ENCODE results near the gene FBXL16.

FBXL16 gene

GRCh38 chr16:721765-722540 is 16.4 kb upstream of the FBXL16 start:
- DNase-seq: no peak

GRCh38 chr16:720990-721764 is 15.6 kb upstream of the FBXL16 start, which contains the start of gene ANTKMT:
TSS of gene ANTKMT (plus strand) at chr16:721146. CDS start at chr16:721275, 129 bp downstream.
- DNase-seq: peak; percentile 65 to 93

GRCh38 chr16:720447-720989 is 14.9 kb upstream of the FBXL16 start:
- peak; percentile 28 to 41 for DNase-seq

DNA sequence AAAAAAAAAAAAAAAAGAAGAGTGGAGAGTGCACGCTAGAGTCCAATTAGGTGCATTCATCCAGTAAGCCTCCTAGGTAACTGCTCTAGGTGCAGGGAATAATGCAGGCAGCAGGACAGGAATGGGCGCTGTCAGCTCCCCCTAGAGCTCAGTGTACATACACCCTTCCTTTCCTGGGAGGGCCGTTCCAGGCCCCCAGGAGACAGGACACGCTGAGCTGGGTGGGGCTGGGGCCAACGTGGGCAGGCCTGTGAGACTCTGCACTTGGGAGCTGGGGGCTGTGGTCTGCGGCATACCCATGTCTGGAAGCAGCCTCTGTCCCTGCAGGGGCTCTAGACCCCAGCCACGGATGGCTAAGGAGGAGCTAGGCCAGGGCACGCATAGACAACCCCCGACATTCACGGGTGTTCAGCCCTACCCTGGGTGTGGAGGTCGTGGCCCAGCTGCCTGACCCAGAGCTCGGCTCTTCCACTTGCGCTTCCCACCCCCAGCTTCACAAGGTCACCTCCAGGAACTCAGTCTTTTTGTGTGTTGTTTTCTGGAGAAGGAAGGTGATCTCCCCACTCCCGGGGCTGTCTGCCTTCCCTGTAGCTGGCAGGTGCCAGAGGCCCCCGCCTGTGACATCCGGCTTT is 14.3 kb upstream of the FBXL16 start:
- no peak for DNase-seq

- no peak for DNase-seq
Measured at GRCh38 chr16:718922-719321, 13.3 kb upstream of the FBXL16 start.

GRCh38 chr16:718389-718788 is 12.8 kb upstream of the FBXL16 start:
- no peak for DNase-seq

- DNase-seq: no peak
Measured at GRCh38 chr16:717450-718245, 12.0 kb upstream of the FBXL16 start.

GRCh38 chr16:716768-717325 is 11.2 kb upstream of the FBXL16 start:
- DNase-seq: no peak

- no peak for DNase-seq
Measured at GRCh38 chr16:716200-716568, 10.6 kb upstream of the FBXL16 start.

GRCh38 chr16:715477-716199 is 10.0 kb upstream of the FBXL16 start:
- DNase-seq: peak in 1 of 2 experiments; percentile 48

DNA sequence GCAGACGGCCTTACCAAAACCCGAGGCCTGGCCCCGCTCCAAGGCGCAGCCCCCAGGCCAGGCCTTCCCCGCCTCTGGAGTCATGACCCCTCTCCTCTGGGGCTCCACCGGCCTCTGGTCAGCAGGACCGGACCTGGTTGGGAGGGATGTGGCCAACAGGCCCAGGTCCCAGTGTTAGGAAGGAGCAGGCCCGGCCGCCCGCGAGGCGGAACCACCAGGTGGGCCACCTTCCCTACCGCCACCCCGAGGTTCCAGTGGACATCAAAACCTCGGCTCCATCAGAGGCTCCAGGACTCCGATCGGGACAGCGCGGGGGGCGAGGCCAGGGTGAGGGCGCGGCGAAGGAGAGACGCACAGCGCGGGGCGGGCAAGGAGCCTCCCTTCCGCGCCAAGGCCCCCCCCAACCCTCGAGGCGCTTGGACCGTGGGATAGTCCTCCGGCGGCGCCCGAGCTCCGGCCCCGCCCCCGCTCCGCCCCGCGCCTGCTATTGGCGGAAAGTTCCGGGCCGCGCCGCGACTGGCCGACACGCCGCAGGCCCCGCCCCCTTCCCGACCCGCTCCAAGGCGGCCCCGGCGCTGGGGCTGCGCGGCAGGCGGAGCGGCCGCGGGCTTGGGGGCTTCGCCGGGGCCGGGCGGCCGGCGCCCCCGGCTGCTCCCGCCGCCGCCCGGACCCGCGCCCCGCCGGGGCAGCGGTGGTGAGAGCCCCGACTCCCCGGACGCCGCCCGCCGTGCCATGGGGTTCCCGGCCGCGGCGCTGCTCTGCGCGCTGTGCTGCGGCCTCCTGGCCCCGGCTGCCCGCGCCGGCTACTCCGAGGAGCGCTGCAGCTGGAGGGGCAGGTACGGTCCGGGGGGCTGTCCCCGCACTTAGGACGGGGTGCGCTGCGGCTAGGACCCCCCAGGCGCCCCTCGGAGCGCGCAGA is 9.2 kb upstream of the FBXL16 start, which contains the start of gene METRN:
Gene METRN, plus strand, starts transcription at position 561 of the 919 bp plus-strand sequence. Its CDS starts 172 bp downstream, at position 733.
- peak in 1 of 2 experiments; percentile 80 for DNase-seq

- no peak for DNase-seq
Measured at GRCh38 chr16:714079-714478, 8.5 kb upstream of the FBXL16 start.

DNA sequence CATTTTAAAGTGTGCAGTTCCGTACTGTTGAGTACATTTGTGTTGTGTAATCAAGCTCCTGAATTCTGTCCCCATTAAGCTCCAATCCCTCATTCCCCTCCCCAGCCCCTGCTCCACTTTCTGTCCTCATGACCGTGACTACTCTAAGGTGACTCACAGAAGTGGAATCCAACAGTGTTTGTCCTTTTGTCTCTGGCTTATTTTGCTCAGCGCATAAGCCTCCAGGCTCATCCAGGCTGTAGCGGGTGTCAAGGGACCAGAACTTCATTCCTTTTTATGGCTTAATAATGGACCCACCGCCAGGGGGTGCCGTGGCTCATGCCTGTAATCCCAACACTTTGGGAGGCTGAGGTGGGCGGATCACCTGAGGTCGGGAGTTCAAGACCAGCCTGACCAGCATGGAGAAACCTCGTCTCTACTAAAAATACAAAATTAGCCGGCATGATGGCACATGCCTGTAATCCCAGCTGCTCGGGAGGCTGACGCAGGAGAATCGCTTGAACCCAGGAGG is 7.2 kb upstream of the FBXL16 start:
- peak; percentile 33 to 38 for DNase-seq

DNA sequence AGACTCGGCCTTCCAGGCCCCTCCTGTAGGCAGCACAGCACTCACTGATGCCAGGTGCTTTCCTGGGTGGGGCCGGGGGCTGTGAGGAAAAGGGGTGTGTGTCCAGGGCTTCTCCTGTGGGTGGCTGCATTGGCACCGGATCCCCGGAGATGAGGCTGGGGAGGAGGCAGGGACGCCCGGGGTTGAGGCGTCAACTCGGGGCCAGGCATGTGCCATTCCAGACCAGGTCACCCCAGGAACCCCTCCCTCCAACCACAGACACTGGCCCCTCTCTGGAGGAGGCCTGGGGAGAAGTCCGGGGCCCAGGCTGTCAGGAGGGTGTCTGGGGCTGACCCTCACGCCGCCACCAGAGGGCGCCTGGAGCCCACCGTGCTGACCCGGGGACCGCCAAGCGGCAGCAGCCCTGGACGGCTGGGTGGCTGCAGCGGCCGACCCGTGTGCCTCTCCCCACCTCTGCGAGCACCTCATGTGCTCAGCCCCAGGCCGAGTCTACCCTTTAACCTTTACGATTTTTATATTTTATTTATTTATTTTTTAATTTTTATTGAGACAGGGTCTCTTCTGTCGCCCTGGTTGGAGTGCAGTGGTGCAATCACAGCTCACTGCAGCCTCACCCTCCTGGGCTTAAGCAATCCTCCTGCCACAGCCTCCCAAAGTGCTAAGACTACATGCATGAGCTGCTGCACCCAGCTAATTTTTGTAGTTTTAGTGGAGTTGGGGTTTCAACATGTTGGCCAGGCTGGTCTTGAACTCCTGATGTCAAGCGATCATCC is 6.1 kb upstream of the FBXL16 start:
- peak in 1 of 2 experiments; percentile 64 for DNase-seq

- no peak for DNase-seq
Measured at GRCh38 chr16:711084-711483, 5.5 kb upstream of the FBXL16 start.

DNA sequence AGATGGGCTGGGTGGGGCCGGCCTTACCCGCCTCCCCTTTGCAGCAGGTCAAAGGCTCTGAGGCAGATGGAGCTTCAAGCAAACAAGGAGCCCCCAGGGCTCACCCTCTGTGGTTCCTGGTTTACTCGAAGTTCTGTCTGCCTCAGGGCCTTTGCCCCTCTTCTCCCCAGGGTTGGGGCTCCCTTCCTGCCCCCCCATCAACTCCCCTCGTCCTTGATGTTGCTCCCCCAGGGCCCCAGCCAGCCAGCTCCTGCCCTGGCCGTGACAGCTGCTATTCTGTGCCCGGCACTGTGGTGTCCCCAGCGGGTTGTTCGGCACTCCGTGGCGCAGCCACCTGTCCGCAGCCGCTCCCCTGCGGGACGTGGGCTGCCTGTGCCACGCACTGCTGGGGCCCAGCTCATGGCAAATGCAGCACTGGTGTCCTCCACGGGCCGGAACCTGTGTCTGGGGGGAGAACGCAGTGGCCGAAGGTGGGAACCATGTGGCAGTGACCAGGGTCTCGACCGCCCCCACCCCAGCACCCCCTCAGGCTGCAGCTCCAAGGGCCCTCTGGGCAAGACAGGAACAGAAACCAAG is 5.0 kb upstream of the FBXL16 start:
- no peak for DNase-seq

DNA sequence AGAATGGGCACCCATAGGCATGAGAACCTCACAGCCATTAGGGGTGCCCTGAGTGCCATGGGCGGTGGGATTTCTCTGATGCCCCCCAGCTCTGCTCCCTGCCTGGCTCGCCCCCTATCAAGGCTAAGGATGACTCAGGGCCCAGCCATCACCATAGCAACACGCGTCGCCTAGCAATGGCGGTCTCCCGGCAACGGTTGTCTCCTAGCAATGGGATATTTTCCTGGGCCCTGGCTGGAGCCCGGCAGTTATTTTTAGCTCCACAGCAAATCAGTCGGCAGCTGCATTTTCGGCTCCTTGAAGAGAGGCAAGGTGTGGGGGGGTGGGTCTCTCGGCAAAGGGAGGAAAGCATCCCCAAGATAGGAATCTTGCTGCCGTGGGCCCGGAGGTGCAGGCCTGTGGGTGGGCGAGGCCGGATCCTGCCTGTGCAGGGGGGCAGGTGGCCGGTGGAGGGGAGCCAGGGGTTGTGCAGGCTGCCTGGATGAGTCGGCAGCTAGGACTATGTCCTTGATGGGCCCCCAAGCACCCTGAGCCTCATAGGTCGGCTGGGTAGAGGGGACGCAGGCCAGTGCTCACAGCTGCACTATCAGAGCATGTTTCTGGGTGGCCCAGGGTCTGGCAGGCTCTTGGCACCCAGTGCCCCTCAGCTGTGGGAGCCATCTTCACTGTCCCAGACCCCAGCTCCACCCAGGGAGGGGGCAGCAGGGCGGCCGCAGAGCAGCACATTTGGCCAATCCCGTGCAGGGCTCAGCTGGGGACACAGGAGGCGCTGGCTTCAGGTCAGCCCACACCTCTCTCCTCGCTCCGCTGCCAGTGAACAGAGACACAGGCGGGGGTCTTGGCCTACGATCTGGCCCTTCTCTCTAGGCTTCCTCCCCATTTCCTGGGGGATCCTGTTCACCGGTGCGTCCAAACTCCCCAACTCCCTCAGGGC is 4.2 kb upstream of the FBXL16 start:
- DNase-seq: peak; percentile 57 to 81

GRCh38 chr16:708959-709358 is 3.4 kb upstream of the FBXL16 start:
- DNase-seq: no peak
